ENCODE results near the gene SMIM3.

The SMIM3 gene

DNA sequence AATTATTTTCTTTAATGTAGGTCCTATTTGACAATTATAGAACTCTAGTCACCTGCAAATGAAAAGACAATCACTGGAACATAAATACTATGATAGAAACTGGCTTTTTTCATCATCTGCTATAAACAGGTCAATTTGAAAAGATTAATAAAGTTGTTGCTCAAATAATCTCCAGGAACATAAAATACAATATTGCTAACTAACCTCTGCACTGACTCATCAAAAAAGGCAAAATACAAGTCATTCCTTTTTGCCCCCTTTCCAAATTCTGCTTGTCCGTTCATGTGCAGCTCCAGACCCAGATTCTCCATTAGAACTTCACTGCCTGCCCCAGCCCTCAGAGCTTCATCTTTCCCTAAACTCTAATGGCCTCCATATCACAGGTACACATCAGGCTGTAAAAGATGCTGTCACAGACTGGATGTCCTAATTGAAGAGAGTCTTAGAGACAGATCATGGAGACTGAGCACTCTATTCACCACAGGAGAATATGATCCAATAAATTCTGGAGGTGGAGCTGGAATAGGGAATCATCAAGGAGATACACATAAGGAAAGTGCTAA, 21.4 kb upstream of the SMIM3 start:
- Histone ChIP-seq H3K9me3 (ENCODE audit: control insufficient read depth, insufficient read depth, low read depth, low read length) (no peaks in the 10 kb centered on the region), H3K4me3 (ENCODE audit: low read depth, low read length) (peak overlapping the region; percentile 21; the same call in 1 of the 2 replicates), H3K36me3 (ENCODE audit: control insufficient read depth in 2 of 2, insufficient read depth in 1 of 2, low read length in 2 of 2) (peaks cover 41 to 42% of the 10 kb centered on the region in 2 experiments), H3K27ac (ENCODE audit: extremely low read depth, low read depth, low read length) (no peak overlapping the region), H3K4me1 (ENCODE audit: control insufficient read depth, insufficient read depth, low read length) (peaks cover 5% of the 10 kb centered on the region)
- TF ChIP-seq ZNF155 (tag by site-specific recombination; IDR thresholded peaks at IDR 0.05): no peak
- TF ChIP-seq ZSCAN30 (tag by site-specific recombination; IDR thresholded peaks at IDR 0.05): no peak
- TF ChIP-seq ZNF600 (tag by site-specific recombination; IDR thresholded peaks at IDR 0.05): peak; percentile 34; the same call in 1 of the 2 replicates
- peak; percentile 63 for TF ChIP-seq ZBTB17 (tag by site-specific recombination; IDR thresholded peaks at IDR 0.05)
- peak; percentile 45; the same call in 1 of the 2 replicates for TF ChIP-seq ZBTB6 (tag by site-specific recombination; IDR thresholded peaks at IDR 0.05)
- CTCF ChIA-PET: interaction anchor here (0.6 to 2.9 kb wide), 4 partner anchors 20 to 197 kb away, joined by 3 to 10 read pairs (median 4); no protein-coding TSS in a partner anchor
- POLR2A ChIA-PET: interaction anchor here (0.6 to 1.7 kb wide), 2 partner anchors 22 to 357 kb away, joined by 5 to 6 read pairs; partner anchors contain the start of gene SMIM3

- no peaks in the 10 kb centered on the region for H3K9me3 ChIP-seq (ENCODE audit: control insufficient read depth, insufficient read depth, low read depth, low read length)
- H3K27ac ChIP-seq (ENCODE audit: extremely low read depth, low read depth, low read length): peak overlapping the region; percentile 77
- H3K4me1 ChIP-seq (ENCODE audit: control insufficient read depth, insufficient read depth, low read length): peaks cover 8% of the 10 kb centered on the region
- CTCF ChIA-PET: interaction anchor here (1.1 to 2.9 kb wide), 4 partner anchors 43 to 198 kb away, joined by 3 to 10 read pairs (median 4); partner anchors contain the start of gene IRGM
- peaks cover 32 to 33% of the 10 kb centered on the region in 2 experiments for H3K36me3 ChIP-seq (ENCODE audit: control insufficient read depth in 2 of 2, insufficient read depth in 1 of 2, low read length in 2 of 2)
- POLR2A ChIA-PET: interaction anchor here (1.0 to 1.9 kb wide), 10 partner anchors 21 to 308 kb away, joined by 3 to 11 read pairs (median 4); partner anchors contain the start of genes RBM22 and SMIM3
- H3K4me3 ChIP-seq (ENCODE audit: low read depth, low read length): peak overlapping the region; percentile 61
- no peak for TF ChIP-seq ZNF658 (tag by site-specific recombination; IDR thresholded peaks at IDR 0.05)
- TF ChIP-seq, protein P1, sequence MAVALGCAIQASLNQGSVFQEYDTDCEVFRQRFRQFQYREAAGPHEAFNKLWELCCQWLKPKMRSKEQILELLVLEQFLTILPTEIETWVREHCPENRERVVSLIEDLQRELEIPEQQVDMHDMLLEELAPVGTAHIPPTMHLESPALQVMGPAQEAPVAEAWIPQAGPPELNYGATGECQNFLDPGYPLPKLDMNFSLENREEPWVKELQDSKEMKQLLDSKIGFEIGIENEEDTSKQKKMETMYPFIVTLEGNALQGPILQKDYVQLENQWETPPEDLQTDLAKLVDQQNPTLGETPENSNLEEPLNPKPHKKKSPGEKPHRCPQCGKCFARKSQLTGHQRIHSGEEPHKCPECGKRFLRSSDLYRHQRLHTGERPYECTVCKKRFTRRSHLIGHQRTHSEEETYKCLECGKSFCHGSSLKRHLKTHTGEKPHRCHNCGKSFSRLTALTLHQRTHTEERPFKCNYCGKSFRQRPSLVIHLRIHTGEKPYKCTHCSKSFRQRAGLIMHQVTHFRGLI (tag by site-specific recombination; IDR thresholded peaks at IDR 0.05): no peak
- TF ChIP-seq, protein P2, sequence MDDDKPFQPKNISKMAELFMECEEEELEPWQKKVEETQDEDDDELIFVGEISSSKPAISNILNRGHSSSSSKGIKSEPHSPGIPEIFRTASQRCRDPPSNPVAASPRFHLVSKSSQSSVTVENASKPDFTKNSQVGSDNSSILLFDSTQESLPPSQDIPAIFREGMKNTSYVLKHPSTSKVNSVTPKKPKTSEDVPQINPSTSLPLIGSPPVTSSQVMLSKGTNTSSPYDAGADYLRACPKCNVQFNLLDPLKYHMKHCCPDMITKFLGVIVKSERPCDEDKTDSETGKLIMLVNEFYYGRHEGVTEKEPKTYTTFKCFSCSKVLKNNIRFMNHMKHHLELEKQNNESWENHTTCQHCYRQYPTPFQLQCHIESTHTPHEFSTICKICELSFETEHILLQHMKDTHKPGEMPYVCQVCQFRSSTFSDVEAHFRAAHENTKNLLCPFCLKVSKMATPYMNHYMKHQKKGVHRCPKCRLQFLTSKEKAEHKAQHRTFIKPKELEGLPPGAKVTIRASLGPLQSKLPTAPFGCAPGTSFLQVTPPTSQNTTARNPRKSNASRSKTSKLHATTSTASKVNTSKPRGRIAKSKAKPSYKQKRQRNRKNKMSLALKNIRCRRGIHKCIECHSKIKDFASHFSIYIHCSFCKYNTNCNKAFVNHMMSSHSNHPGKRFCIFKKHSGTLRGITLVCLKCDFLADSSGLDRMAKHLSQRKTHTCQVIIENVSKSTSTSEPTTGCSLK (tag by site-specific recombination; IDR thresholded peaks at IDR 0.05): no peak
- TF ChIP-seq PRDM4 (tag by site-specific recombination; IDR thresholded peaks at IDR 0.05): no peak
- no peak for TF ChIP-seq ZNF623 (tag by site-specific recombination; IDR thresholded peaks at IDR 0.05)
- no peak for TF ChIP-seq TSHZ1 (tag by site-specific recombination; IDR thresholded peaks at IDR 0.05; ENCODE audit: borderline replicate concordance)
- TF ChIP-seq HOXD13 (CRISPR knock-in tag; IDR thresholded peaks at IDR 0.05; ENCODE audit: borderline replicate concordance): 0 out of 2 replicates have a peak, but pooled peaks have one; percentile 26
- TF ChIP-seq, protein P3, sequence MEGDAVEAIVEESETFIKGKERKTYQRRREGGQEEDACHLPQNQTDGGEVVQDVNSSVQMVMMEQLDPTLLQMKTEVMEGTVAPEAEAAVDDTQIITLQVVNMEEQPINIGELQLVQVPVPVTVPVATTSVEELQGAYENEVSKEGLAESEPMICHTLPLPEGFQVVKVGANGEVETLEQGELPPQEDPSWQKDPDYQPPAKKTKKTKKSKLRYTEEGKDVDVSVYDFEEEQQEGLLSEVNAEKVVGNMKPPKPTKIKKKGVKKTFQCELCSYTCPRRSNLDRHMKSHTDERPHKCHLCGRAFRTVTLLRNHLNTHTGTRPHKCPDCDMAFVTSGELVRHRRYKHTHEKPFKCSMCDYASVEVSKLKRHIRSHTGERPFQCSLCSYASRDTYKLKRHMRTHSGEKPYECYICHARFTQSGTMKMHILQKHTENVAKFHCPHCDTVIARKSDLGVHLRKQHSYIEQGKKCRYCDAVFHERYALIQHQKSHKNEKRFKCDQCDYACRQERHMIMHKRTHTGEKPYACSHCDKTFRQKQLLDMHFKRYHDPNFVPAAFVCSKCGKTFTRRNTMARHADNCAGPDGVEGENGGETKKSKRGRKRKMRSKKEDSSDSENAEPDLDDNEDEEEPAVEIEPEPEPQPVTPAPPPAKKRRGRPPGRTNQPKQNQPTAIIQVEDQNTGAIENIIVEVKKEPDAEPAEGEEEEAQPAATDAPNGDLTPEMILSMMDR (tag by site-specific recombination; IDR thresholded peaks at IDR 0.05): no peak
- TF ChIP-seq ZNF561 (tag by site-specific recombination; IDR thresholded peaks at IDR 0.05; ENCODE audit: borderline replicate concordance): no peak
- no peak for TF ChIP-seq ZNF175 (tag by site-specific recombination; IDR thresholded peaks at IDR 0.05)
- TF ChIP-seq ZNF155 (tag by site-specific recombination; IDR thresholded peaks at IDR 0.05): no peak
- TF ChIP-seq, protein P4, sequence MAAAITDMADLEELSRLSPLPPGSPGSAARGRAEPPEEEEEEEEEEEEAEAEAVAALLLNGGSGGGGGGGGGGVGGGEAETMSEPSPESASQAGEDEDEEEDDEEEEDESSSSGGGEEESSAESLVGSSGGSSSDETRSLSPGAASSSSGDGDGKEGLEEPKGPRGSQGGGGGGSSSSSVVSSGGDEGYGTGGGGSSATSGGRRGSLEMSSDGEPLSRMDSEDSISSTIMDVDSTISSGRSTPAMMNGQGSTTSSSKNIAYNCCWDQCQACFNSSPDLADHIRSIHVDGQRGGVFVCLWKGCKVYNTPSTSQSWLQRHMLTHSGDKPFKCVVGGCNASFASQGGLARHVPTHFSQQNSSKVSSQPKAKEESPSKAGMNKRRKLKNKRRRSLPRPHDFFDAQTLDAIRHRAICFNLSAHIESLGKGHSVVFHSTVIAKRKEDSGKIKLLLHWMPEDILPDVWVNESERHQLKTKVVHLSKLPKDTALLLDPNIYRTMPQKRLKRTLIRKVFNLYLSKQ (tag by site-specific recombination; IDR thresholded peaks at IDR 0.05; ENCODE audit: borderline replicate concordance): no peak
Measured at GRCh38 chr5:150758203-150758530, 20.4 kb upstream of the SMIM3 start.
